T follicular helper cell (primary cell): ENCODE measurements around the gene ALG9.
"Not testable (repeated sequence)": the region's sequence is repeated elsewhere in the genome, so short reads cannot be mapped to it uniquely, and the experiment has no call there.

ENCODE experiments used
- DNase-seq: peaks from one replicate; pipeline ENCODE4 v3.0.0-alpha.2; 2020; ENCODE audit warnings: low read depth
- total RNA-seq, 2 experiments: gene quantifications; one replicate each; lab custom pipeline; 2026; lab: John Stamatoyannopoulos, UW

Gene ALG9, protein sequence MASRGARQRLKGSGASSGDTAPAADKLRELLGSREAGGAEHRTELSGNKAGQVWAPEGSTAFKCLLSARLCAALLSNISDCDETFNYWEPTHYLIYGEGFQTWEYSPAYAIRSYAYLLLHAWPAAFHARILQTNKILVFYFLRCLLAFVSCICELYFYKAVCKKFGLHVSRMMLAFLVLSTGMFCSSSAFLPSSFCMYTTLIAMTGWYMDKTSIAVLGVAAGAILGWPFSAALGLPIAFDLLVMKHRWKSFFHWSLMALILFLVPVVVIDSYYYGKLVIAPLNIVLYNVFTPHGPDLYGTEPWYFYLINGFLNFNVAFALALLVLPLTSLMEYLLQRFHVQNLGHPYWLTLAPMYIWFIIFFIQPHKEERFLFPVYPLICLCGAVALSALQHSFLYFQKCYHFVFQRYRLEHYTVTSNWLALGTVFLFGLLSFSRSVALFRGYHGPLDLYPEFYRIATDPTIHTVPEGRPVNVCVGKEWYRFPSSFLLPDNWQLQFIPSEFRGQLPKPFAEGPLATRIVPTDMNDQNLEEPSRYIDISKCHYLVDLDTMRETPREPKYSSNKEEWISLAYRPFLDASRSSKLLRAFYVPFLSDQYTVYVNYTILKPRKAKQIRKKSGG
- 7.6 to 8.6 reads per million in 2 experiments for total RNA-seq

DNA sequence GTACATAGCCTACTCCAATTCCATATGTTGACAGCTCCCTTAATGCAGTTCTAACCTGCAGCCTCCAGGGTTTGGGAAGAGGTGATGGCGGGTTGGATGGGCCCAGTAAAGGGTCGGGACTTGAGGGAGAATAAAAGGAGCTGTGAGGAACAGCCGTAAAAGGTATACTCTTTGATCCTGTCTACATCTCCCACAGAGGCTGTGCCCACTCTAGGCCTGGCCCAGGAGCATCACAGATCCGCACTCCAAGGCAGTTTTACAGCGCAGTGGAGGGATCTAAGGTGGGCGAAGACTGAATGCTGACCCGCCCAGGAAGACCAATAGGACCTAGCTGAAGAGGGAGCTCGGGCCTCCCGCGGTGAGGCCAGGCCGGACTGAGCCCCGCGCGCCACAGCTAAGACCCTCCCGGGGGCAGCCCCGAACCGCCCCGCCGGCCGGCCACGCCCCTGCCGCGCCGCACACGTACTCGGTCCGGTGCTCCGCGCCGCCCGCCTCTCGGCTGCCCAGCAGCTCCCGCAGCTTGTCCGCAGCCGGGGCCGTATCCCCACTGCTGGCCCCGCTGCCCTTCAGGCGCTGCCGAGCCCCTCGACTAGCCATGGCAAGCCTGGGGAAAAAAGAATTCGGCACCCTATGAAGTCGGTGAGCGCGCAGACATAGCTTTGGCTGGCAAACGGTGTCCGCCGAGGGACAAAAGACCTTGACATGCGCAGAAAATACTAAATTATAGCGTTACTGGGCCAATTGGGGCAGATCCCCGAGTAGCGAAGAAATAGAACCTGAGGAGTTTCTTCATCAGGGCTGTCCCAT is at the start of gene ALG9:
Gene ALG9, minus strand, starts transcription at position 696 of the 807 bp plus-strand sequence. Its CDS starts 99 bp downstream, at position 597.
- peak; percentile 86 for DNase-seq

DNA sequence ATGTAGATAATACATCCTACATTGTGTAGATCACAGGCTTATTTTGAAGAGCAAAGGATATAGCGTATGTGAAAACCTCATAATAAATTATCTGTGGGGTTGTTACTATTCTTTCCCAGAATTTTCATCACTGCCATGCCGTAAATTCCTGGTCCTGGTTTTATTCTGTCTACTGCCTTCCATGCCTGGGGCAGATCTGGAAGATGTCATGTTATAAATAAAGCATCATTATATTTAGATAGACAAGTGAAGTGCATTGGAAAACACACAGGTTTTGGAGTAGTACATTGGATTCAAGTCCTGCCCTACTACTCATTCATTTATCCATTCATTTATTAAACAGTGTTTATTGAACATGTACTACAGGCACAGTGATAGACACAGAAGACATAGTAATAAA is 49.5 kb upstream of the ALG9 start:
- DNase-seq = no peak

DNA sequence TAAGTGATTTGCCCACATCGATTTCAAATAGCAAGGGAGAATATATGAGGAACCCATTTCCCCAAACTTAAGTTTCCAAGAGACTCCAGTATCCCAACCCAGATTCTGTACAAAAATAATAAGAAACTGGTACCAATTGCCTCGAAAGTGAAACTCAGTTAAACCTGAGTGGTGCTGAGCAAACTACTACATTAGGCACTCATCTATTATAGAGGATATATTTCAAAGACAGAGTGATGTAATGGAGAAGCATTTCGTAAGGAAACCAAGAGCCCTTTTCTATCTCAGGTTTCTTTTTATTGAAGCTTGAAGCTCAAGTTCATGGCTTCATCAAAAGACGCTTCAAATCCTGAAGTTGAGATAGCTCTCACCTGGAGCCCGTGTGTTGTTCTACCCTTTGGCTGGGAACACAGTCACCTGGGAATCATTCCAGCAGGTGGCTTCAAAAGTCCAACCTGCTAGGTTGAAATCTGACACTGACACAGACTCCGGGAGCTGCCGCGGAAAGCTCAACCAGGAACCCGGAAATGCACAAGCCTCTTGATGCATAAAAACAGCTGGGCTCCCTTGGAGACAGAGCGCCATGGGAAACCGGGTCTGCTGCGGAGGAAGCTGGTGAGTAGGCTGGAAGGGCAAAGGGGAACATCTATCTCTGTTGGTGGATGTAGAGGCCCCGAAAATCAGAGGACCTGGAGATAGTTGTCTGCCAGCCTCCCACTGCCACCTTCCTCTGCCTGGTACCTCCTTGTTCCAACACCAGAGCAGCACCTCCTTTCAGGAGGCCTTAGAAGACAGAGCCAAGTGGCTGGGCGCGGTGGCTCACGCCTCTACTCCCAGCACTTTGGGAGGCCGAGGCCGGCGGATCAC is 47.2 kb upstream of the ALG9 start, which contains the start of gene C11orf52:
Gene C11orf52, plus strand, starts transcription at position 524 of the 867 bp plus-strand sequence. Its CDS starts 60 bp downstream, at position 584.
- no peak for DNase-seq

DNA sequence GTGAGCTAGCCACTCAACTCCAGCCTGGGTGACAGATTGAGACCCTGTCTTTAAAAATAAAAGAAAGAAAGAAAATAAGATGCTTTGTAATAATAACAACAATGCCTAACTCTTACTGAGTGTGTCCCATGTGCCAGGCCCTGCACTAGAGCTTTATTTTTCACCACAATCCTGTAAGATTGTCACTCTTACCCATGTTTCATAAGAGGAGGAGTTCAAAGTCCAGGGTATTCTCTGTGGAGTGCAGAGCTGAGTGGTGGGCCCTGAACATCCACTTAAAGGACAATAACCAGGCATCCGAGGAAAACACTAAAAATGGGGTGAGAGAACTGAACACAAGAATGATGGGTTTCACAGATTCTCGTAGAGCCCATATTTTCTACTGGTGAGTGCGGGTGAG is 46.4 kb upstream of the ALG9 start:
- DNase-seq = no peak

DNA sequence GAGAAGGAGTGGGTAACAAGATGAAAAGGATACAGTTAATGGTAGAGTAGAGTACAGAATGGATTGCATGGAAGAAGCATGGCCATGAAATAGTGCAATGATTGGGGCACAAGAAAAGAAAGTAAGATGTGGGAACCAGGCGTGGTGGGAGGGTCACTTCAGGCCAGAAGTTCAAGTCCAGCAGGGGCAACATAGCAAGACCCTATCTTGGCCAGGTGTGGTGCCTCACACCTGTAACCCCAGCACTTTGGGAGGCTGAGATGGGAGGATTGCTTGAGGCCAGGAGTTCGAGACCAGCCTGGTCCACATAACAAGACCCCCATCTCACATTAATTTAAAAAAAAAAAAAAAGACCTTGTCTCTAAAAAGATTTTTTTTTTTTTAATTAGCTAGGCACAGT is 45.9 kb upstream of the ALG9 start:
- no peak for DNase-seq

DNA sequence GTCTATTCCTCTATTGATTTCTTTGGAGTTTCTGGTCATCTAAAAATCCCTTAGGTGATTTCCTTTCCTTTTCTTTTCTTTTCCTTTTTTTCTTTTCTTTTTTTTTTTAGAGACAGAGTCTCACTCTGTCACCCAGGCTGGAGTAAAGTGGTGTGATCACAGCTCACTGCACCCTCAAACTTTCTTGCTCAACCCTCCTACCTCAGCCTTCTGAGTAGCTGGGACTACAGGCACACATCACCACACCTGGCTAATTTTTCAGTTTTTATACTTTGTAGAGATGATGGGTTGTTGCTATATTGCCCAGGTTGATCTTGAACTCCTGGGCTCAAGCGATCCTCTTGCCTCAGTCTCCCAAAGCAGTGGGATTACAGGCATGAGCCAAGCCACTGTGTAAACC is 45.4 kb upstream of the ALG9 start:
- DNase-seq = no peak

DNA sequence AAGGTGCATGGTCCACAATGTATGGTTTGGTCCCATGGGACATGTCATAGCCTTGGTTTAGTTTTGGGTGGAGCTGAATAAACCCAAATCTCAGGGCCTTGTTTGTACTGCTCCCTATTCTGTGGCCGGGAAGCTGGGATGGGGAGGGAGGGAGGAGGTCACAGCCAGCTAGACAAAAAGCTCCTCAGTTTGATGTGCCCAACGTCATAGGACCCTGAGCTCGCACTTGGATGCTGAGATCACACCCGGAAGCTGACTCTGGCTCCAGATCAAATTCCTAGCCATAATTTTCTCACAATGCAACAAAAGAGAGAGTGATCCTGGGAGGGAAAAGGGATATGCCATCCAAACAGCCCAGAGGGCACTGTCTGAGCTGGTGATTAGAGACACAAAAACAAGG is 42.6 kb upstream of the ALG9 start:
- no peak for DNase-seq

DNA sequence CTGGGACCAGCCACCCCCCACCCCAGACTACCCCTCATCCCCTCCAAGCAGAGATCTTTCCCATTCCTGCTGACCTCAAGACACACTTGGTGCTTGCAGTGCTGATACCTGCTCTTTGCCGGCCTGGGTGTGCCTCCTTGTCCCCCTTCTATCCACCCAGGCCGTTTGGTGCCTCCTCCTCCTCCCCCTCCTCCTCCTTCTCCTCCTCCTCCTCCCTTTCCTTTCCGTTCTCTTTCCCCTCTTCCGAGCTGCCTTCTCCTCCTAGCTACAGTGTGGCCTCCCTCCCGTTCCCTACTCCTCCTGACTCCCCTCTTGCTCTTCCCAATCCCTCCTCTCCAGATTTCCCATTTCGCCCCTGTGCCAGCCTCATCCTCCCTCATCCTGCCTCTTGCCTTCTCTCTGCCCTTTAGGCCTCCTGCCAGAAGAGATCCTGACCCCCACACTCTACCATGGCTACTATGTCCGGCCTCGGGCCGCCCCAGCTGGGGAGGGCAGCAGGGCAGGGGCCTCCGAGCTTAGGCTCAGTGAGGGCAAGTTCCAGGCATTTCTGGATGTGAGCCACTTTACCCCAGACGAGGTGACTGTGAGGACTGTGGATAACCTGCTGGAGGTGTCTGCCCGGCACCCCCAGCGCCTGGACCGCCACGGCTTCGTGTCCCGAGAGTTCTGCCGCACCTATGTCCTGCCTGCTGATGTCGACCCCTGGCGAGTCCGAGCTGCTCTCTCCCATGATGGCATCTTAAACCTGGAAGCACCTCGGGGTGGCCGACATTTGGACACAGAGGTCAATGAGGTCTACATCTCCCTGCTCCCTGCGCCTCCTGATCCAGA is 41.9 kb upstream of the ALG9 start:
- no peak for DNase-seq

DNA sequence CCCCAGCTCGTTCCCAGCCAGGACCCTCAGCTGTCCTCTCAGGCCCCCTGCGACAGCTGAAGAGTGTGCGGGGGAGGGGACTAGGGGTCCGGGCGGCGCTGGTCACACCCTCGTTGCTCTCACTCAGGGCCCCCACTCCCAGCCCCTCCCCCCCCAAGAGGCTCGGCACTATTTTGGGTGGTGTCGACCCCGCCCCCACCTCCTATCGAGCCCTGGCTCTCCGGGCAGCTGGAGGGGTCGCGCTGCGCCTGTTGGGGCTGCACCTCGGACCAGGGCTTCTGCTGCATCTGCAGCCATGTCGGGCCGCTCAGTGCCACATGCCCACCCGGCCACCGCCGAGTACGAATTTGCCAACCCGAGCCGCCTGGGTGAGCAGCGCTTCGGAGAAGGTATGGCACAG is 41.2 kb upstream of the ALG9 start, which contains the start of gene HSPB2:
Gene HSPB2, plus strand, starts transcription at position 200 of the 400 bp plus-strand sequence. Its CDS starts 96 bp downstream, at position 296.
- DNase-seq = no peak

DNA sequence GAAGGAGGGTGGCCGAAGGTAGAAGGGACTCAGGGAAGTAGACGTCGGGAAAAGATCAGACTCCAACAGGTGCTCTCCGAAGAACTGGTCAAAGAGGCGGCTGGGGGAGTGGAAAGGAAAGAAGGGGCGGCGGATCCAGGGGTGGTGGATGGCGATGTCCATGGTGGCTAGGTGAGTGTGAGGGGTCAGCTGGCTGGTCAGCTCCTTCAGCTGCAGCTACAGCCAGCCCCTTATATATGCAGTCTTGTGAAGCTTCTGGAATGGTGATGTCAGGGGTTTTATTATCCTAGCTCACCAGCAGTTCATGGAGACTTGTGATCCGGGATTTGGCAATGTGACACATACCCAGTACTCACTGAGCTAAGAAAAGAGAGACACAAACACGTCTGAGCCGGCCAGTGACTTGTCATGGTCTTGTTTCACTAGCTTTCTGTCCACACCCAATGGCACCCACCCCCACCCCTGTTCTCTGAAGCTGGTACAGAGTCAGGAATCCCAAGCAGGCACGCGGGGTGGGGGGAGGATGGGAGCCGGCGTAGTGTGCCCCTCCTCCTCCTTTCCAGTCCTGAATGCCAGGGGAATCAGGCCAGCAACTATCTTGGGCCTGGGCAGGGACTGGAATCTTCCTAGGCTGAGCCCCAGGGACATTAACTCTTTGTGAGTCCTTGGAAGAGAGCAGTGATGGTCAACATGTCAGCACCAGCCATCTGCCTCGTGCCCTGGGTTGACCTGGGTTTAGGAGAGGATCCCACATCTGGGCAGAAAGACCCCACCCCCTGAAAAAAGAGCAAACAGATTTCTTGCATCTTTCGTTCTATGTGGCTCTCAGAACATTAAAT is 40.4 kb upstream of the ALG9 start, which contains the start of gene CRYAB:
Gene CRYAB, minus strand, starts transcription at position 208 of the 839 bp plus-strand sequence. Its CDS starts 46 bp downstream, at position 162.
- DNase-seq = no peak

DNA sequence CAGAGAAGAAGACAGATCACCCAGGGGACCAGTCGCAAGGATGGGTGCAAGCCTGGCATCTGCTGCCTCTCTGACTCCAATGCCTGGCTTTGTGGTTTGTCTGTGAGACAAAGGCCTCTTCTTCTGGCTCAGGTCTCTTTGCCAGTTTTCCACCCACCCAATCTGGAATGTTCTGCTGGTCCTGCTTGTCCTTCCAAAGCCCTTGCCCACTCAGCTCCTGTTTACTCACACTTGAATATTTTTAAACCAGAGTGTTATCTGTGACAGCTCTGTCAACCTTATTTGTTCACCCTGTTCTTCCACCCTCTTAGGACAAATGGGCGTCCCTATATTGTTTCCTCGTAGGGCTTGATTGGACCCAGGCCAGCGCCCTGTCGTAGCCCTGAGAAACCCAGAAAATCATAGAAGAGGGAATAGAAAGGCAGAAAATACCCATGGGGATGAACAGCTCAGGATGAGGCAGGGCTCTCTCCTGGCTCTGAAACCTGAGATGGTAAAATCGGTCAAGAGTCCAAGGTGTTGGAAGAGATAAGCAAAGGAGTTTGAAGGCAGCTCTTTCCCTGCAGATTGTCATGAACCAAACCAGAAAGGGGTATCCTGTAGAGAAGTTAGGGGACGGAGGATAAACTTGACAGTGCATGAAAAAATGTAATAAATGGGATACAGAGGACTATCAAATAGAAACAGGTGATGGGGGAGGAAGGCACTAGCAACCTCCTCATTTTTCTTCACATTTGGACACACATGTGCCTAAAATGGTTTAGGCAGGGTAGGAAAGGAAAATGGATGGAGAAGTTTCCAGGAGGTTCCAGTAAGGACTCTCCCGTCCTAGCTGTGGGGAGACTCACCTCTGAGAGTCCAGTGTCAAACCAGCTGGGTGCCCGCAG is 39.5 kb upstream of the ALG9 start:
- DNase-seq = no peak

DNA sequence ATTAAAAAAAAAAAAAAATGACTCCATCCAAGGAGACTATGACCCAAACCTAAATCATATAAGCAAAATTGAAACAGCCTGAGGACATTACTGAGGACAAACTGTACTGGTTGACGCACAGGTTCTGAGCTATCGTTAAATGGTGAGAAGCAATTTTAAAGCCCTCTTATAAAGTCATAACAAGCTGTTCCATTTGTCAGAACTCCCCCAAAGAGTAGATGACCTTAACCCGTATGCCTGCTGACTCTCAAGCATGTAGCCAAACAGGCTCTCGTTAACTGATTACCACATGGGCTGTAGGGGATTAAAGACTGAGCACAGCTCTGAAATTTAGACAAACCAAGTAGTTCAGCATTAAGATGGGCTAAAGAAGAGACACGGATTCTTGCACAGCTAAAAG is 38.0 kb upstream of the ALG9 start:
- no peak for DNase-seq

DNA sequence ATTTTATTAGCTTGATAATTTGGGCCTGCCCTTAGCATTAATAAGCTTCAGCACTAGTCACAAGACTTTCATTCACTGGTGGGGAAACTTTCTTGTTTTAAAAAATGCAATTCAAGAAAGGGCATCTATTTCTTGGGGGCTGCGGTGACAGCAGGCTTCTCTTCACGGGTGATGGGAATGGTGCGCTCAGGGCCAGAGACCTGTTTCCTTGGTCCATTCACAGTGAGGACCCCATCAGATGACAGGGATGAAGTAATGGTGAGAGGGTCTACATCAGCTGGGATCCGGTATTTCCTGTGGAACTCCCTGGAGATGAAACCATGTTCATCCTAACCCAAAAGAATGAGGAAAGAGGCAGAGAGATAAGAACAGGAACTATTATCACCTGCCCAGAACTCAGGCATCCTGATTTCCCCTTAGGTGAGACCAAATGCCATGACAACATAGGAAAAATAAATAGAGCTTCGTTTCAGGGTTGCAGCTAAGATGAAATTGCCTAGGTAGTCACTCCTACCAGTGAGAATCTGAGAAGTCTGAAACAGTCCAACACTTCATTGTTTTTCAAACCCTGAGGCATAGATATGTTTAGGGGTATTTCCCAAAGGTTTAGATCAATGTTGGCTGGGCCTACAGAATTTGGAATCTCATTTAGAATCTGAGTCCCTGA is 37.4 kb upstream of the ALG9 start:
- no peak for DNase-seq

DNA sequence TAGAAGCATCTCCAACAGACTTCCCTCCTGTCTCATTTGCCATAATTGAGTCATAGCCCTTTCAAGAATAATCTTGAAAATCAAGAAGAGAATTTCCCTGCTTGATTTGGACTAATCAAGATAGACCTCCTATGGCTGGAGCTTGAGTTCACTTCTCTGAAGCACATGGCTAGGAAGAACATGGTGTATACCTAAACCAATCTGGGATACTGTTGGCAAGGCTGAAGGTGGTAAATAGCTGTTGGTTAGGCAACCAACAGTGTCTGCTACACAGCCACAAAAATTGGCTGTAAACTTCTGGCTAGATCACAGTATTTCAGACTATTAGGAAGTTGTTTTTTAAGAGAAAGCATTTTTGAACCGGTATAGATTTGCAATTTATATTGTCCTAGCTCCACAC is 35.3 kb upstream of the ALG9 start:
- no peak for DNase-seq

DNA sequence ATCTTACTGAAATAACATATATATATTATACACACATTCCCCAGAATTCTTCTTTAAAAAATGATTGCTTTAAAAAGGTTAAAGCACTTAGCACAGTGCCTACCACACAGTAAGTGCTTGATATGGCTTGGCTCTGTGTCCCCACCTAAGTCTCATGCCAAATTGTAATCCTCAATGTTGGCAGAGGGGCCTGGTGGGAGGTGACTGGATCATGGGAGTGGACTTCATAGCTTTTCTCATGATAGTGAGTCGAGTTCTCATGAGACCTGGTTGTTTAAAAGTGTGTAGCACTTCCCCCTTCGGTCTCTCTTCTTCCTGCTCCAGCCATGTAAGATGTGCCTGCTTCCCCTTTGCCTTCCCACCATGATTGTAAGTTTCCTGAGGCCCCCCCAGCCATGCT is 34.0 kb upstream of the ALG9 start:
- DNase-seq = no peak

DNA sequence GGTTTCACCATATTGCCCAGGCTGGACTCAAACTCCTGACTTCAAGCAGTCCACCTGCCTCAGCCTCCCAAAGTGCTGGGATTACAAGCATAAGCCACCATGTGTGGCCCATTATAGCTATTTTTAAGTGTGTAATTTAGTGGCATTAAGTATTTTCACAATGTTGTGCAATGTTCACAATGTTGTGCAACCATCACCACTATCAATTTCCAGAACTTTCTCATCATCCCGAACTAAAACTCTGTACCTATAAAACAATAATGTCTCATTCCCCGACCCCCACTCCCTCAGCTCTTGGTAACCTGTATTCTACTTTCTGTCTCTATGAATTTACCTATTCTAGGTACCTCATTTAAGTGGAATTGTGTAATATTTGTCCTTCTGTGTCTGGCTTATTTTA is 15.5 kb upstream of the ALG9 start:
- DNase-seq = no peak

DNA sequence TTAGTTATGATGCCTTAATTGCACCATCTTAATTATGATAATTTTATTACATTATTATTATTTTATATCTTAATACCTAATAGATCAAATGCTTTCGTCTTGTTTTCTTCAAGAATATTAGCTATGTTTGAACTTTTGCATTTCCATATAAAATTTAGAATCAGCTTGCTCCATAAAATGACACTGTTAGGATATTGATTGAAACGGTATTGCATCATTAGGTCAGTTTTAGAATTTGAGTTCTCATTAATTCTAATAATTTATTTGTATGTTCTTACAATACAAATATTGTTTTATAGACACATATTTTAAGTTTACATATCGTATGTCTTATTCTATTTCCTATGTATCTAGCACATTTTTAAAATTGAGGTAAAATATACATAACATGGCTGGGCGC is 14.7 kb upstream of the ALG9 start:
- no peak for DNase-seq

DNA sequence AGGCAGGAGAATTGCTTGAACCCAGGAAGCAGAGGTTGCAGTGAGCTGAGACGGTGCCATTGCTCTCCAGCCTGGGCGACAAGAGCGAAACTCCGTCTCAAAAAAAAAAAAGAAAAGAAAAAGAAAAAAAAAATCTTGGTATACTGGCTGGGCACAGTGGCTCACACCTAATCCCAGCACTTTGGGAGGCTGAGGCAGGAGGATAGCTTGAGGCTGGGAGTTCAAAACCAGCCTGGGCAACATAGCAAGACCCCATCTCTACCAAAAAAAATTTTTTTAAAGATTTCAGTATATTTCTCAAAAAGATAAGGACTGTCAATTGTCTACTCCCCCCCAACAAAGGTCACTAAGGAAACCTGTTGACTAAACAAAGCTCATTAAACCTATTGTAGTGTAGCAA is 13.7 kb upstream of the ALG9 start:
- DNase-seq = not testable (repeated sequence)
